GM18870 (cell line): ENCODE results near the gene GRIK2.

Experiments
- ATAC-seq: cut with Tn5 transposase; IDR thresholded peaks from one replicate; pipeline ENCODE4 v1.9.1; 2021; ENCODE audit warnings: moderate library complexity; ENCODE audit not compliant: unreplicated experiment

The GRIK2 gene

GRCh38 chr6:101703311-101703710 is 309.8 kb downstream of the GRIK2 start:
- ATAC-seq = no peak

DNA sequence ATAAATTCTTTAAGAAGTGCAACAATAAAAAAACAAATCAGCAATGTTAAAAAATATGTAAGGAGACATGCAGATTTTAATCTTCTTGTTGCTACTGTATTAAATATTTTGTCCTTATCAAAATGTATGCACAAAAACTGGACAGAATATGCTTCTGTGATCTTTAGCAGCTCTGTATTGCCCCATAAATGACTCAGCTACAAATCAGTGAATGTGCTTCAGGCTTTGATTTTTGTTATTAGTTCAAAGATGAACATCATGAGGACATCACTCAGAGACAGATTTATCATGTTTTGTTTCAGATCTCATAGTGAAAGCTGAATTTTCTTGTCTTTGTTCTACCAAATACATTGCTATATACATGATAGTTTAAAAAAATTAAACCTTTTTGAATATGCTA is 312.4 kb downstream of the GRIK2 start:
- no peak for ATAC-seq

GRCh38 chr6:101706576-101706975 is 313.1 kb downstream of the GRIK2 start:
- no peak for ATAC-seq

DNA sequence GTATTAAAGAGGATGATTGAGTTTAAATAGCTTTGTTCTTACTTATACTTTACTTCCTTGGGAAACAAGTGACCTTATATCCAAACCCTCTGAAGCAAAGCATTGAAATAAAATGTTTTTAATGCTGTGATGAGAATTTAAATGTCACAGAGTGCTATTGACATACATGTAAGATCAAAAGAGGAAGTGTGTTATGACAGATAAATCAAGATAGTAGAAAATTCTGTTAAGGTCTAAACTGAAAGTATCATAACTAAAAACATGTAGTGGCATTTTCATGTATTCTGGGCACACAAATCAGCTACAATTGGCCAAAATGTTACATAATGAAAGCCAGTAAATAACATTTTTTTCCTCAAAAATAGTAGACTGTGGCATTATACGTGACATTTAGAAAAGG is 318.0 kb downstream of the GRIK2 start:
- ATAC-seq = no peak

DNA sequence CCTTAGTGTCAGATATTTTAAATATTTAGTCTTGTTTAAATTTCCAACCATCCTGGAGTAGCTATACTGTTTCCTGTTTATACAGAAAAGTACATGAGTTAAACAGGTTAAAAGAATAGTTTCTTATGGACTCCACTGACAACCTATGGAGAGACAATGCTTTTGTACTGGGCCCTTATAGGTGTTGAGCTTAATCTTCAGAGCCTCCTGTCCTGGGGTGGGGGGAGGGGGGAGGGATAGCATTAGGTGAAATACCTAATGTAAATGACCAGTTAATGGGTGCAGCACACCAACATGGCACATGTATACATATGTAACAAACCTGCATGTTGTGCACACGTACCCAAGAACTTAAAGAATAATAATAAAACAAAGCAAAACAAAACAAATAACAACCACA is 322.9 kb downstream of the GRIK2 start:
- ATAC-seq = no peak

DNA sequence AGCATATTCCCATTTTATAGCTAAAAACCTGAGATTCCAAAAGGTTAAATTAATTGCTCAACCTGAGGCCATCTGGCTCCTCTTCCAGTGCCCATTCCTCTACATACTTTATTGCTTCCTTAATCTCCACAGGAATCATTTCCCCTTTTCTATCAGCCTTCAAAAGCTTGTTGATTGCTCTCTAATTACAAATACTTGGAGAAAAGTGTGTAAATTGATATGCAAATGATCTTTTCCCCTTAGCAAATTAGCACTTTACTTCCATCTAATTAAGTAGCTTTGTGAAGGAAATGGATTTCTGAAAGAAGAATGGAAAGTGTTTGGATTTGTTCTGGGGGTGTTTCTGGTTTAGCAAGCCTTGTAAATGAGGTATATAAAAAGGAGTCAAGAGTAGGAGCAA is 323.3 kb downstream of the GRIK2 start:
- ATAC-seq = no peak

GRCh38 chr6:101719521-101719920 is 326.0 kb downstream of the GRIK2 start:
- no peak for ATAC-seq

- ATAC-seq = no peak
Measured at GRCh38 chr6:101722471-101722870, 329.0 kb downstream of the GRIK2 start.

DNA sequence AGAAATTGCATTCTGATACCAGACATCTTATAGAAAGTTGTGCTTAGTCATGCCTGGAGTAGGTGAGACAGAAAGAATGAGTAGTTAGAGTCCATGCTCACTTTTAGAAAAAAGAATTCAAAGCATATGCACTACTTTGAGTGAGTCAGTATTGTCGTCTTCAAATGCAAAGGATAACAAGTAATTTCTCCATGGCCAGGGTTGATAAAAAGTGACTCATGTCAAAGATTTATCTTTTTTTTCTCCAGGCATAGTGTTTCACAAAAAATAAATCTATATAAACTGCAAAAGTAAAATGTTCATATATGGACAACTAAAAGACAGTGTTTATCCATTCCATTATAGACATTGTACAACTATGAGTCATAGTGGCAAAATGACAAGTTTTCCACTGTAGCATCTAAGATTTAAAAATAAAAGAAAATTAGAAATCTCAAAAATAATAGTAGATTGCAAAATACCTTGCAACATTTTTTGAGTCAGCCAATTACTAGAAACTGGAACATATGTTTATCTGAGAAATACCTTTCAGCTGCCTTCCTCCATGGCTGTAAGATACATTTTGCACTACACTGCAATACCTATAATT is 329.6 kb downstream of the GRIK2 start:
- ATAC-seq = no peak

- no peak for ATAC-seq
Measured at GRCh38 chr6:101728388-101728787, 334.9 kb downstream of the GRIK2 start.

GRCh38 chr6:101728956-101729355 is 335.4 kb downstream of the GRIK2 start:
- no peak for ATAC-seq

DNA sequence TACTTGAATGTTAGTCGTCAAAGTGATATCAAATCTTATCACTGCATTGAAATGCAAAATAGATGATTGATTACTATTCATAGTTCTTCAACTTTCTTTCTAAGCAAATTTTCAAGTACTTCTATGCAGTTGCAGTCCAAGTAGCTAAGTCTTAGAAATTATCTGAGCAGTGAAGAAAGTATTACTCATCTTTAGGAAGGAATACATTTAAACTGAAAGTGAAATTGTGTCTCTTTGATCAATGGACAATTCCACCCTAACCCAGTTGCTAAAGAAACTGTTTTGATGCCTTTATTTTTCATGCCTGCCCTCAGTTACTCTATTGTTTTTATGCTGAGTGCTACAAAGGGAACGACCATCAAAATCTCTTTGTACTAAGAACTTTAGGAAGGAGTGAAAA is 337.4 kb downstream of the GRIK2 start:
- ATAC-seq = peak; percentile 65

DNA sequence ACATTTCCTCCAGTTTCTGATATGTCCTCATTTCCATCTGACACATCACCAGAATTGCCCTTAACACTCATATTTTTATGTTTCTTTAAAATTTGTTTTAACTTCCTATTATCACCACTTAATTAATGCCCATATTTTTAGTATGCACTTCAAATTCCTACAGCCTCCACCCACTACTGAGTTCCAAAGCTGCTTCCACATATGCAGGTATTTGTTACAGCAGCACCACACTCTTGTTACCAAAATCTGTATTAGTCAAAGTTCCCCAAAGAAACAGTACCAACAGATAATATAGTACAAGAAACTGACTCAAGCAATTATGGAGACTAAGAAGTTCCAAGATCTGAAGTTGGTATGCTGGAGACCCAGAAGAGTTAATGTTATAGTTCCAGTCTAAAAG is 340.4 kb downstream of the GRIK2 start:
- ATAC-seq = no peak

GRCh38 chr6:101738481-101738880 is 345.0 kb downstream of the GRIK2 start:
- ATAC-seq = no peak

DNA sequence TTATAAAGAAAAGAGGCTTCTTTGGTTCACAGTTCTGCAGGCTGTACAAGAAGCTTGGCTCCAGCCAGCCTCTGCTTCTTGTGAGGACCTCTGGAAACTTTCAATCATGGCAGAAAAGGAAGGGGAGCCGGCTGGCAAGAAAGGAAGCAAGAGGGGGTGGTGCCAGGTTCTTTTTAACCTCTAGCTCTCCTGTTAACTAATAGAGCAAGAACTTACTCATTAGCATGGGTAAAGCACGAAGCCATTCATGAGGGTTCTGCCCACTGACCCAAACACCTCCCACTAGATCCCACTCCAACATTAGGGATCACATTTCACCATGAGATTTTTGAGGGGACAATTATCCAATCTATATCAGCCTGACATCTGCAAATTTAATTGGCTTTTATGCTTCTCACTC is 347.1 kb downstream of the GRIK2 start:
- ATAC-seq = no peak

GRCh38 chr6:101741474-101742171 is 348.1 kb downstream of the GRIK2 start:
- no peak for ATAC-seq

GRCh38 chr6:101747160-101747559 is 353.7 kb downstream of the GRIK2 start:
- no peak for ATAC-seq

DNA sequence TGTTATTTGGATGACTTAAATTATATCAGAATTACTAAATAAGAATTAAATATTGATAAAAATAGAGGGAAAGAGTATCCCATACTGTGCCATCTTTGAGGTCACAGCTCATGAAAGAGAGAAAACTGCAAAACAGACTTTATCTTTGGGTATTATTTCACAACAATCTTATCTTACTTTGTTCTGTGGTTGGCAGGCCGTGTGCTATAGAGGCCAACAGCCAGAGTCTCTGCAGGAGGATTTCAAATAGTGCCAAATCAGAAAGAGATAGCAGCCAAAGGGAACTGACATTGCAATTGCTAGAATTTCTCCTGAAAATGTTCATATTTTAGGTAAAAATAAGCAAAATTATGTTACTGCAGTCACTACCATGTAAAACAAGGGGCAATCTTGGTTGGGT is 354.2 kb downstream of the GRIK2 start:
- no peak for ATAC-seq

GRCh38 chr6:101755931-101756330 is 362.4 kb downstream of the GRIK2 start:
- no peak for ATAC-seq

DNA sequence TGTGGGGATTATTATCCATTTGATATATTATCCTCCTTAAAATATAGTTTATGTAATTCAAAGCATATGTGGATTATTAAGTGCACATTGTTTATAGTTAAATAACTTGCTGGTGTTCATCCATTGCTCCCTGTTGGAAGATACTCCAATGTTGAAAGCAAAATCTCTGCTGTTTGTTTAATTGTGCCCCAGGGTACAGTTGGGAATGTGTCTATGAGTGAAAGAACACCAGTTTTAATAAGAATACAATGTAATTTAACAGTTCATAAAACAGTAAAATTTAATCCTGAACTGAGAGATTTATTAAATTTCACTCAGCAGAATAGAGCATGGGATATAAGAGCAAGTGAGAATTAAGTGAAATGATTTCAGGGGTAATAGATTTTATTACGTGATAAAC is 364.9 kb downstream of the GRIK2 start:
- ATAC-seq = no peak

GRCh38 chr6:101760843-101761621 is 367.5 kb downstream of the GRIK2 start:
- ATAC-seq = no peak

GRCh38 chr6:101762851-101763250 is 369.3 kb downstream of the GRIK2 start:
- no peak for ATAC-seq
